ENCODE results near the gene COA1.

COA1 gene

DNA sequence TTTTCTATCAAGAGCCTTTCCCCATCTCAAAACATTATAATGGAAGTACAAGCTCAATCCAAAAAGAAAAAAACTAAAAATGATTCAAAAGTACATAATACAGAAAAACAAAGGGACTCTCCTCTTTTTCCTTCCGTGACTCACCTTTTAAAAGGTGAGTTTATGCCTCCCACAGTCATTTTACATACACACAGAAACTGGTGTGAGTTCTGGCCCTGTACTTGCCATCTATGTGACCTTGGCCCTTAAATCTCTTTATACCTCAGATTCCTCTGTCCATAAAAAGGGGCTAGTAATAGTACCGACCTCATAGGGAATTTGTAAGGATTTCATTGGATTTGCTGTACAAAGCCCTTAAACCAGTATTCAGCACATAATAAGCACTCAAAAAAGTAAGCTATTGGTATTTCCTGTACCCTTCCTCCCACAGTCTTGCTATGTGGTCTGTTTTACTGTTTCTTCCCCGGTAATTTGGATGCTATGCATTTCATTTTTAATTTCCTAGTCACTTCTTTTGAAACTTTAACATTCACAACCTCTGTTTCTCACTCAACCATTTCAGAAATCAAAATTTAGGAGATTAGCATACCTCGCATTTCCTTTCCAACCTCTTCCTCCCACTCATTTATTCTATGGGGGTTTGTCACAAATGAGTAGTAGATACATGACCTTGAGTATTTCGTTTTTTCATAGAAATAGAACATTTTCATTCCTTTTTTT, 107.4 kb downstream of the COA1 start:
- no peaks in the 10 kb centered on the region for H3K9me3 ChIP-seq (ENCODE audit: insufficient read depth, low read length)
- TF ChIP-seq, protein P1, sequence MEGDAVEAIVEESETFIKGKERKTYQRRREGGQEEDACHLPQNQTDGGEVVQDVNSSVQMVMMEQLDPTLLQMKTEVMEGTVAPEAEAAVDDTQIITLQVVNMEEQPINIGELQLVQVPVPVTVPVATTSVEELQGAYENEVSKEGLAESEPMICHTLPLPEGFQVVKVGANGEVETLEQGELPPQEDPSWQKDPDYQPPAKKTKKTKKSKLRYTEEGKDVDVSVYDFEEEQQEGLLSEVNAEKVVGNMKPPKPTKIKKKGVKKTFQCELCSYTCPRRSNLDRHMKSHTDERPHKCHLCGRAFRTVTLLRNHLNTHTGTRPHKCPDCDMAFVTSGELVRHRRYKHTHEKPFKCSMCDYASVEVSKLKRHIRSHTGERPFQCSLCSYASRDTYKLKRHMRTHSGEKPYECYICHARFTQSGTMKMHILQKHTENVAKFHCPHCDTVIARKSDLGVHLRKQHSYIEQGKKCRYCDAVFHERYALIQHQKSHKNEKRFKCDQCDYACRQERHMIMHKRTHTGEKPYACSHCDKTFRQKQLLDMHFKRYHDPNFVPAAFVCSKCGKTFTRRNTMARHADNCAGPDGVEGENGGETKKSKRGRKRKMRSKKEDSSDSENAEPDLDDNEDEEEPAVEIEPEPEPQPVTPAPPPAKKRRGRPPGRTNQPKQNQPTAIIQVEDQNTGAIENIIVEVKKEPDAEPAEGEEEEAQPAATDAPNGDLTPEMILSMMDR (IDR thresholded peaks at IDR 0.05; ENCODE audit: low read depth, low read length), result no peak
- no peak for TF ChIP-seq EZH2phosphoT487 (IDR thresholded peaks at IDR 0.05; ENCODE audit: low read depth)
- H3K4me3 ChIP-seq (ENCODE audit: low read length), result no peak overlapping the region
- H3K27me3 ChIP-seq (ENCODE audit: low read depth, low read length), result no peaks in the 10 kb centered on the region
- no peak overlapping the region for H3K9ac ChIP-seq (ENCODE audit: low read length)
- H3K36me3 ChIP-seq (replicated peaks; ENCODE audit: low read depth, low read length), result peaks cover 11% of the 10 kb centered on the region
- no peak overlapping the region for H2AFZ ChIP-seq (ENCODE audit: low read depth, low read length)
- H3K27ac ChIP-seq (ENCODE audit: low read length), result no peak overlapping the region
- H3K79me2 ChIP-seq (ENCODE audit: low read length), result no peaks in the 10 kb centered on the region
- H3K4me2 ChIP-seq (ENCODE audit: low read length), result no peak overlapping the region
- no peaks in the 10 kb centered on the region for H3K4me1 ChIP-seq (ENCODE audit: low read length)
- H4K20me1 ChIP-seq (ENCODE audit: insufficient read depth, low read length), result no peaks in the 10 kb centered on the region

DNA sequence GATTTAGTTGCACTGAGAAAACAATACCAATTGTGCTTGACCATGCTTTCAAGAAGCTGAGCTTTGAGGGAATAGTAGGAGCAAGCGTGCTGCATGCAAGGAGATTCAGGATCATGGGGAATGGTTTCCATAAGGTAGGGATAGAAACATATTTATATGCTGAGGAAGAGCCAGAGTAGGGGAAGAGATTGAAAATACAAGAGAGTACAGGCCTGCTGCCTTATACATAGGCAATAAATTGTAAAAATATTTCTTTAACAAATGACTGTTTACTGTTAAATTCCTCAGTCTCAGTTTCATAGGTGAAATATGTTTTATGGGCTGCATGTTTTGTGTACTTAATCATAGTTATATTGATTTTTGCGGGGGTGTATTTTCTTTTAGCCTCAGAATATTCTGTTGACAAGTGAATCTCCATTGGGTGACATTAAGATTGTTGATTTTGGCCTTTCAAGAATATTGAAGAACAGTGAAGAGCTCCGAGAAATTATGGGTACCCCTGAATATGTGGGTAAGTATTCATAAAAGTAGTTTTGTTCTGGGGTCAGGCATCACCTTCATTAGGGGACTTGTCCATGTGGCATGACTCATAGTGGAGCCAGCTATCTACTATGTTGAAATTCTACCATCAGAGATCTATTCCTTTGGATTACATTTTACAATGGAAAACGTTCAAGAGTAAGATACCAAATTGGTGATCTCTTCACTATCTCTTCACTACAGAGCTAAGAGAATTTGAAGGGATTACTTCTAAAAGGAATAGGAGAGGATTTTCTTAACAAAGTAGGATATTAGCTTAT, 109.9 kb downstream of the COA1 start:
- Histone ChIP-seq H4K20me1 (ENCODE audit: insufficient read depth, low read length) (no peaks in the 10 kb centered on the region), H3K4me3 (ENCODE audit: low read length) (no peak overlapping the region), H3K36me3 (replicated peaks; ENCODE audit: low read depth, low read length) (peaks cover 6% of the 10 kb centered on the region), H3K27ac (ENCODE audit: low read length) (no peak overlapping the region), H3K9me3 (ENCODE audit: insufficient read depth, low read length) (no peaks in the 10 kb centered on the region), H3K4me1 (ENCODE audit: low read length) (no peaks in the 10 kb centered on the region), H3K9ac (ENCODE audit: low read length) (no peak overlapping the region), H3K79me2 (ENCODE audit: low read length) (no peaks in the 10 kb centered on the region), H3K27me3 (ENCODE audit: low read depth, low read length) (no peaks in the 10 kb centered on the region), H2AFZ (ENCODE audit: low read depth, low read length) (no peak overlapping the region), H3K4me2 (ENCODE audit: low read length) (no peak overlapping the region)
- TF ChIP-seq, protein P1 (IDR thresholded peaks at IDR 0.05; ENCODE audit: low read depth, low read length), result no peak
- no peak for TF ChIP-seq EZH2phosphoT487 (IDR thresholded peaks at IDR 0.05; ENCODE audit: low read depth)

DNA sequence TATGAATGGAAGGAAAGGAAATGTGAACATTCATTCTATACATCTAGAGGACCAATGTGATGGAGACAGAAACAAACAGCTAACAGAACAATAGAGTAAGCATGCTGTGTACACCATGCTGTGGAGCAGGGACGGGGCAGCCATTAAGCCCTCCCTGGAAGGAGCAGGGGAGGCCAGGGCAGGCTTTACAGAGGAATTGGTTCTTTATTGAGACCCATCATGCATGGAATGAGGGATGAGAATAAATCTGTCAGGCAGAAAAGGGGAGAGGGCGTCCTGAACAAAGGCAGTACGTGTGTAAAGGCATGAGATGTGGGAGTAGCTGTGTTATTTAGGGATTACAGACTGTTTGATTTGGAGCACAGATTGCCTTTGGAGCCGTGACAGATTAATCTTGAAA, 111.2 kb downstream of the COA1 start:
- Histone ChIP-seq H2AFZ (ENCODE audit: low read depth, low read length) (no peak overlapping the region), H4K20me1 (ENCODE audit: insufficient read depth, low read length) (peaks cover 3% of the 10 kb centered on the region; the same call in 1 of the 2 replicates)
- TF ChIP-seq, protein P1 (IDR thresholded peaks at IDR 0.05; ENCODE audit: low read depth, low read length), result no peak

DNA sequence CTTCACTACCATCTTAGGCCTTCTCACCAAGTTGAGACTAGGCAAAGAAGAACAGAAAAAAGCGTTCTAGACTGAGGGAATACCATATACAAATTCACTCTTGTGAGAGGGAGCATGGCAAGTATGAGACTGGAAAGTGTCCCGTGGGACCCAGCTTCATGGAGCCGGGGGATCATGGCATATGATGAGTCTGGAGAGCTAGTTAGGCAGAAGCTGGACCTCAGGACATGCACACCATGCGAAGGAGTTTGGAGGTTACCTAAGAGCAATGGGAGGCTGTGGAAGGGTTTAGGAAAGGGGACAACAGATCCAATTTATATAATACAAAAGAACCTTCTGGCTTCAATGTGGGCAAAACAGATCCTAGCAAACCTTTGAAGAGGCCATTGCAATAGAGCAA, 112.3 kb downstream of the COA1 start:
- no peak overlapping the region for H2AFZ ChIP-seq (ENCODE audit: low read depth, low read length)
- H3K27ac ChIP-seq (ENCODE audit: low read length), result no peak overlapping the region
- no peak for TF ChIP-seq EZH2phosphoT487 (IDR thresholded peaks at IDR 0.05; ENCODE audit: low read depth)
- TF ChIP-seq, protein P1 (IDR thresholded peaks at IDR 0.05; ENCODE audit: low read depth, low read length), result no peak
- H3K4me2 ChIP-seq (ENCODE audit: low read length), result no peak overlapping the region
- H3K4me1 ChIP-seq (ENCODE audit: low read length), result peaks cover 15% of the 10 kb centered on the region
- no peaks in the 10 kb centered on the region for H3K79me2 ChIP-seq (ENCODE audit: low read length)
- no peak overlapping the region for H3K4me3 ChIP-seq (ENCODE audit: low read length)
- peaks cover 12% of the 10 kb centered on the region; the same call in 1 of the 2 replicates for H4K20me1 ChIP-seq (ENCODE audit: insufficient read depth, low read length)
- no peaks in the 10 kb centered on the region for H3K9me3 ChIP-seq (ENCODE audit: insufficient read depth, low read length)
- H3K9ac ChIP-seq (ENCODE audit: low read length), result no peak overlapping the region
- H3K36me3 ChIP-seq (replicated peaks; ENCODE audit: low read depth, low read length), result peaks cover 2% of the 10 kb centered on the region
- no peaks in the 10 kb centered on the region for H3K27me3 ChIP-seq (ENCODE audit: low read depth, low read length)

More for the DNA sequence above, 111.2 kb downstream of the COA1 start:
- Histone ChIP-seq H3K4me2 (ENCODE audit: low read length) (no peak overlapping the region), H3K79me2 (ENCODE audit: low read length) (no peaks in the 10 kb centered on the region), H3K9ac (ENCODE audit: low read length) (no peak overlapping the region), H3K36me3 (replicated peaks; ENCODE audit: low read depth, low read length) (peaks cover 2% of the 10 kb centered on the region), H3K27me3 (ENCODE audit: low read depth, low read length) (no peaks in the 10 kb centered on the region), H3K4me1 (ENCODE audit: low read length) (peaks cover 5% of the 10 kb centered on the region), H3K4me3 (ENCODE audit: low read length) (no peak overlapping the region), H3K9me3 (ENCODE audit: insufficient read depth, low read length) (no peaks in the 10 kb centered on the region), H3K27ac (ENCODE audit: low read length) (no peak overlapping the region)
